ENCODE measurements around the gene NT5DC4.

DNA sequence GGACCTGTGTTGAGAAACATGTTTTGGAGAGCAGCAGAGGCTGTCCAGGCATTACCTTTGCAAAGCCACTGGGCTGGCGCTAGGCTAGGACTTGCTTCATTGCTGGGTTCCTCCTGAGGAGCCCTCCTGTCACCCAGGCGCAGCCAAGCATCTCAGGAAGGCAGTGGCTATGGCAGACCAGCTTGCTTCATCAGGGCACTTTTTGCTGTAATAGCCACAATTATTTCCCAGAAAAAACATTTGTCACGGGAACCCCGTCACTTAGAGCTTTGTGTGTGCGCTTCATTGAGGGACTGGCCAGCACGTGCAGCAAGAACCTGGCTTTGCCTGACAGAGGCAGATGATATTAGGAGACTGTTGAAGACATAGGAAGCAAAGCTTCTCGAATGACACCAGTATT lies 38.7 kb upstream of the NT5DC4 start:
- no peak for TF ChIP-seq EZH2 (IDR thresholded peaks at IDR 0.05; ENCODE audit: insufficient read depth, low read length)
- TF ChIP-seq, protein P1, sequence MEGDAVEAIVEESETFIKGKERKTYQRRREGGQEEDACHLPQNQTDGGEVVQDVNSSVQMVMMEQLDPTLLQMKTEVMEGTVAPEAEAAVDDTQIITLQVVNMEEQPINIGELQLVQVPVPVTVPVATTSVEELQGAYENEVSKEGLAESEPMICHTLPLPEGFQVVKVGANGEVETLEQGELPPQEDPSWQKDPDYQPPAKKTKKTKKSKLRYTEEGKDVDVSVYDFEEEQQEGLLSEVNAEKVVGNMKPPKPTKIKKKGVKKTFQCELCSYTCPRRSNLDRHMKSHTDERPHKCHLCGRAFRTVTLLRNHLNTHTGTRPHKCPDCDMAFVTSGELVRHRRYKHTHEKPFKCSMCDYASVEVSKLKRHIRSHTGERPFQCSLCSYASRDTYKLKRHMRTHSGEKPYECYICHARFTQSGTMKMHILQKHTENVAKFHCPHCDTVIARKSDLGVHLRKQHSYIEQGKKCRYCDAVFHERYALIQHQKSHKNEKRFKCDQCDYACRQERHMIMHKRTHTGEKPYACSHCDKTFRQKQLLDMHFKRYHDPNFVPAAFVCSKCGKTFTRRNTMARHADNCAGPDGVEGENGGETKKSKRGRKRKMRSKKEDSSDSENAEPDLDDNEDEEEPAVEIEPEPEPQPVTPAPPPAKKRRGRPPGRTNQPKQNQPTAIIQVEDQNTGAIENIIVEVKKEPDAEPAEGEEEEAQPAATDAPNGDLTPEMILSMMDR (IDR thresholded peaks at IDR 0.05; ENCODE audit: insufficient read depth, low read depth, low read length), result no peak

Measured in astrocyte (in vitro differentiated cells and primary cell).